HEK293T (cell line): Measurements from ENCODE around the gene ANO10.

Experiments
- CTCF ChIA-PET: fragments of 350-600 bp; formaldehyde crosslinking; extraction: SDS; loops from one replicate; lab custom pipeline; 2021; ENCODE audit warnings: antibody characterized with exemption, inconsistent platforms; lab: Yijun Ruan, JAX
- POLR2A ChIA-PET: fragments of 350-600 bp; formaldehyde crosslinking; extraction: SDS; loops from one replicate; lab custom pipeline; 2020; ENCODE audit warnings: antibody characterized with exemption, inconsistent platforms; lab: Yijun Ruan, JAX
- DNase-seq: peaks from one replicate; pipeline ENCODE4 v3.0.0; 2012; ENCODE audit warnings: mixed read lengths; ENCODE audit errors: extremely low spot score
- ARNT ChIP-seq: fragments of 450-650 bp; IDR thresholded peaks from 2 replicates; pipeline ENCODE4 v1.6.1; 2017; ENCODE audit warnings: mild to moderate bottlenecking
- BHLHE40 ChIP-seq: fragments of 450-650 bp; IDR thresholded peaks from 2 replicates; pipeline ENCODE4 v1.6.1; 2016; ENCODE audit warnings: mild to moderate bottlenecking, moderate library complexity, borderline replicate concordance
- CTBP1 ChIP-seq: fragments of 450-650 bp; IDR thresholded peaks from 2 replicates; pipeline ENCODE4 v1.6.1; 2016; ENCODE audit warnings: borderline replicate concordance
- ELF4 ChIP-seq: fragments of 450-650 bp; IDR thresholded peaks from 2 replicates; pipeline ENCODE4 v1.6.1; 2017; ENCODE audit warnings: antibody characterized with exemption
- FOXA1 ChIP-seq: fragments of 450-650 bp; IDR thresholded peaks from 2 replicates; pipeline ENCODE4 v1.6.1; 2016; ENCODE audit warnings: mild to moderate bottlenecking
- FOXK2 ChIP-seq: fragments of 450-650 bp; IDR thresholded peaks from 2 replicates; pipeline ENCODE4 v1.6.1; 2016; ENCODE audit warnings: mild to moderate bottlenecking
- FOXM1 ChIP-seq: fragments of 450-650 bp; IDR thresholded peaks from 2 replicates; pipeline ENCODE4 v1.6.1; 2017; ENCODE audit warnings: mild to moderate bottlenecking, borderline replicate concordance
- HDGF ChIP-seq: fragments of 450-650 bp; IDR thresholded peaks from 2 replicates; pipeline ENCODE4 v1.6.1; 2017; ENCODE audit warnings: antibody characterized with exemption, borderline replicate concordance
- L3MBTL2 ChIP-seq: fragments of 450-650 bp; conservative IDR thresholded peaks from 2 replicates; pipeline ENCODE4 v1.6.1; 2016; ENCODE audit warnings: mild to moderate bottlenecking
- LEF1 ChIP-seq: fragments of 450-650 bp; IDR thresholded peaks from 2 replicates; pipeline ENCODE4 v1.6.1; 2017; ENCODE audit warnings: mild to moderate bottlenecking, borderline replicate concordance
- NFRKB ChIP-seq: fragments of 450-650 bp; IDR thresholded peaks from 2 replicates; pipeline ENCODE4 v1.6.1; 2016; ENCODE audit warnings: mild to moderate bottlenecking, moderate library complexity
- SP1 ChIP-seq: fragments of 450-650 bp; IDR thresholded peaks from 2 replicates; pipeline ENCODE4 v1.6.1; 2017
- SUZ12 ChIP-seq: fragments of 450-650 bp; IDR thresholded peaks from 2 replicates; pipeline ENCODE4 v1.6.1; 2016; ENCODE audit warnings: mild to moderate bottlenecking
- TARDBP ChIP-seq: fragments of 450-650 bp; IDR thresholded peaks from 2 replicates; pipeline ENCODE4 v1.6.1; 2016
- ZNF384 ChIP-seq: fragments of 450-650 bp; IDR thresholded peaks from 2 replicates; pipeline ENCODE4 v1.6.1; 2016
- TF ChIP-seq, protein P1 (sequence below): fragments of 450-650 bp; IDR thresholded peaks from 2 replicates; pipeline ENCODE4 v1.6.1; 2016

Gene ANO10

DNA sequence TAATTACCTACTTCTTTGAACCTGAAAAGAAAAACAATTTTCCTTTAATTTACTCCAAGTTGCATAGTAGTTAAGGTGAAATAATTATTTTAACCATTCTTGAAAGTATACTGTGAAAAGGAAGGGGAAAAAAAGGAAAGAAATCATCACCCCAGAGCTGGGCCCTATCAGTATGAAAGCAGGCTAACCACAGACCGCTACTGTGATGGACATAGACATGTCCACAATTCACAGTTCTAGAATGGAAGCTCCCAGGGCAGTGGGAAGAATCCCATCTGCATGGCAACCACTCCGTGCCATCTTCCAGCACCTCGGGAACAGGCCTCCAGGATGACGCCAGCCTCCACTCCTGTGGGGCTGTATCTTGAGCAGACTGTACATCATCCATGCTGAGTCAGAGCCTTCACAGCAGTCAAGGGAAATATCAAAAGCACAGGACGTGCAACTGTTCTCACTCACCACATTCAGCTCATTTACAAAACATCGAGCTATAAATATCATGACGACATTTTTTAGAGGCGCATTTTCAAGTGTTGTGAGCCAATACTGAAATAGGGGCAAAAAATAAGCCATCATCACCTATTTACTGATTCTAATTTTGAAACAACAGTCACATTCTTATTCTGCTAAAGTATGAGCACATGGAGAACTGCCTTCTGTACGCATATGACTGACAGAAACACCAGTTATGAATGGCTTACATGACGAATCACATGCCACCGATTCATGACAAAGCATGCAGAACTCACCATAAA is 215.7 kb downstream of the ANO10 start:
- no peak for TF ChIP-seq CTBP1
- no peak for TF ChIP-seq L3MBTL2
- TF ChIP-seq ARNT: no peak
- no peak for TF ChIP-seq TARDBP
- no peak for TF ChIP-seq FOXA1
- TF ChIP-seq FOXM1: no peak
- no peak for DNase-seq
- CTCF ChIA-PET: no interaction called here
- POLR2A ChIA-PET: no interaction called here

DNA sequence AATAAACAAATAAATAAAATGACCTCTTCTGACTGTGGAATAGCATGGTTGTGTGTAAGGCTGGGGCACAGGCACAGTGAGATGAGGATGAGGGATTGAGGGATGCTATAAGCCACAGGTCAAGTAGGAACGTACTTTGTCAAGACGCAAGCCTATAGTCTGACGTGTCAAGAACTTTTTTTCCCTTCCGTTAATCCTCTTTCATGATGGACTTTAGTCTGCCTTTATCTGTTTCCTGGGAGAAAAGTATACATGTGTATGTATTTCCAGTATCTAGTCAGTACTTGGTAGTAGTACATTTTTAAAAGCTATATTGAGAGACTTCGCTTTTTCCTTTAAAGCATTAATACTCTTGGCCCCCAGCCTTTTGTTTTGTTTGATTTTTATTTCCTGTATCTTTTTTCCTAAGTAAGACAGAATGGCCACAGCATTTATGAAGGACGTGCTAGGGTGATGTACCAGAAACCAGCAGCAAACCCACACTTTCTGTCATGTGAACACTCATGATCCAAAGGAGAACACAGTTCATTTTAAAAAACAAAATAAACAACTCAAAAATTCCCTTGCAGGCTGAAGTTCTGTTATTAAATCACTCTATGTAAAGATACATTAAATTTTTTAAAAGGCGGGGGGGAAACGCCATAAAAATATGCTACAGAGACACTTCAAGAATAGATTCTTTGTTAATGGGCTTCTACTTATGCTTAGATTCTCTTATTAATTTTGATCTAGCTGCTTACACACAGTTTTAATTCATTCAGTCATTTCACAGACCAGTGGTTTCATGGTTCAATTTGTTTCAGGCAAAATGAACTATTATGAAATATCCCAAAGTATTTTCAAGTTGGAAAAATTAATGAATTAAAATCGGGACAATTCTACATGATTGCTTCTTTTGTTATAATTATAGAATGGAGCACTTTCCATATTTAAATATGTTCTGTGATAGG is 220.8 kb downstream of the ANO10 start:
- POLR2A ChIA-PET: no interaction called here
- CTCF ChIA-PET: no interaction called here

DNA sequence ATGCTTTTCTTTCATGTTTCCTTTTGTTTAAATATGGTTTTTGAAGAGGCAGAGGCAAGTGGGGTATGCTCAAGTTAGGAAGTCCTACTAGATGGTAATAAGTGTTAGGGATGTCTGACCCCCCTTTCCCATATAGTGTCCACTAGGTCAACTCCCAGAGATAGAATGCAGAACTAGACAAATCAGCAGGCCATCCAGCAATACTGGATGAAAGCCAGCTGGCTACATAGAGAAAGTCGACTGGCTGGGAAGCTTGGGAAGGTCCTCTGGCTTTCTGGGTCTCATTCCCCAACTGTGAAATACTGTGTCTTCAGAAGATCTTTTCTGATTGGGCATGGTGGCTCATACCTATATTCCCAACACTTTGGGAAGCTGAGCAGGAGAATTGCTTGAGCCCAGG is 221.6 kb downstream of the ANO10 start:
- TF ChIP-seq L3MBTL2: no peak
- no peak for TF ChIP-seq CTBP1
- no peak for TF ChIP-seq ZNF384
- no peak for TF ChIP-seq NFRKB
- TF ChIP-seq FOXA1: no peak
- TF ChIP-seq FOXM1: no peak
- TF ChIP-seq LEF1: no peak
- no peak for TF ChIP-seq FOXK2
- no peak for TF ChIP-seq ARNT
- TF ChIP-seq TARDBP: no peak
- no peak for TF ChIP-seq SUZ12
- no peak for TF ChIP-seq SP1
- no peak for TF ChIP-seq ELF4
- no peak for TF ChIP-seq BHLHE40
- TF ChIP-seq HDGF: no peak
- TF ChIP-seq, protein P1, sequence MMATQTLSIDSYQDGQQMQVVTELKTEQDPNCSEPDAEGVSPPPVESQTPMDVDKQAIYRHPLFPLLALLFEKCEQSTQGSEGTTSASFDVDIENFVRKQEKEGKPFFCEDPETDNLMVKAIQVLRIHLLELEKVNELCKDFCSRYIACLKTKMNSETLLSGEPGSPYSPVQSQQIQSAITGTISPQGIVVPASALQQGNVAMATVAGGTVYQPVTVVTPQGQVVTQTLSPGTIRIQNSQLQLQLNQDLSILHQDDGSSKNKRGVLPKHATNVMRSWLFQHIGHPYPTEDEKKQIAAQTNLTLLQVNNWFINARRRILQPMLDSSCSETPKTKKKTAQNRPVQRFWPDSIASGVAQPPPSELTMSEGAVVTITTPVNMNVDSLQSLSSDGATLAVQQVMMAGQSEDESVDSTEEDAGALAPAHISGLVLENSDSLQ: no peak
- POLR2A ChIA-PET: no interaction called here
- DNase-seq: no peak
- CTCF ChIA-PET: no interaction called here

More for the DNA sequence above, 220.8 kb downstream of the ANO10 start:
- TF ChIP-seq LEF1 (no peak), ZNF384 (no peak), FOXK2 (no peak), ELF4 (no peak), TARDBP (no peak), FOXA1 (no peak), SP1 (no peak), CTBP1 (no peak), FOXM1 (no peak), SUZ12 (no peak), L3MBTL2 (no peak), ARNT (no peak), BHLHE40 (no peak), HDGF (no peak), NFRKB (no peak)
- TF ChIP-seq, protein P1: no peak
- DNase-seq: no peak

DNA sequence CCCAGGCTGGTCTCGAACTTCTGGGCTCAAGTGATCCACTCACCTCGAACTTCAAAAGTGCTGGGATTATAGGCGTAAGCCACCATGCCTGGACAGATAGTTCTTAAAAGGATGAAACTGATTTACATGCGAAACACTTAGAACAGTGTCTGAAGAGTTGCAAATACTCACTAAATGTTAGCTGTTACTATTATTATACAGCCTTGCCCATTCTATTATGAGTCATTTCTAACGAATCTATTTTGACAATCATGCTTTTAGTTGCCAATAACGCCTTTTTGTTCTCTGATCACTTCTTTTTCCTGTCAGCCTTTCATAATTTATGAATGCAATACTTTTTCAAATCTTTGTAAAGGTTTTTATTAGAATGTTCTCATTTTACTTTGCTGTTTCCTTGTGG is 222.8 kb downstream of the ANO10 start:
- ChIA-PET CTCF (no interaction called here), POLR2A (no interaction called here)
- DNase-seq: no peak
- TF ChIP-seq, protein P1: no peak
- TF ChIP-seq ZNF384: no peak
- no peak for TF ChIP-seq FOXM1
- no peak for TF ChIP-seq CTBP1

DNA sequence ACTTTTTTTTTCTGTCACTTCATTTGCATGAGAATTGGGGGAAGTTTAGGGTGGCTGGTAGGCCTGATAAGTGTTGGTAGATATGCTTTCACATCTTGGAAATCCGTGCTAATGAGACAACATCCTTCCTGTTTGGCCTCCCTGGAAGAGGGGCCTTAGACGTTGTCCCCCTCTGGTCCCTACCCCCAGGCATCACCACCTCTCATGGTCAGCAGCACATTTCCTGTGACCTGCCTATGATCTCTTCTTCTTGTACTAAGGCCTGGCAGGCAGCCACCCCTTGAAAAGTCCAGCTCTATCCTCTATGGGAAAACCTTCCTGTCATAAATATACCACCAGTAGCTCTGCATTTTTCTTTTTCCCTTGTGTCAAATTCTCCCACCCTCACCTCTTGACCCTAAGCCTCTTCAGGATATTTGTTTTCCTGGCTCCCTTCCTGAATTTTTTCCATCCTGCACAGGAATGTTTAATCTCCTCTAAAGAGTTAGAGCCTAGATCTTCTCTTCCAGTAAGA is 227.7 kb downstream of the ANO10 start:
- POLR2A ChIA-PET: no interaction called here
- DNase-seq: no peak
- CTCF ChIA-PET: no interaction called here
- no peak for TF ChIP-seq L3MBTL2
- TF ChIP-seq HDGF: no peak

DNA sequence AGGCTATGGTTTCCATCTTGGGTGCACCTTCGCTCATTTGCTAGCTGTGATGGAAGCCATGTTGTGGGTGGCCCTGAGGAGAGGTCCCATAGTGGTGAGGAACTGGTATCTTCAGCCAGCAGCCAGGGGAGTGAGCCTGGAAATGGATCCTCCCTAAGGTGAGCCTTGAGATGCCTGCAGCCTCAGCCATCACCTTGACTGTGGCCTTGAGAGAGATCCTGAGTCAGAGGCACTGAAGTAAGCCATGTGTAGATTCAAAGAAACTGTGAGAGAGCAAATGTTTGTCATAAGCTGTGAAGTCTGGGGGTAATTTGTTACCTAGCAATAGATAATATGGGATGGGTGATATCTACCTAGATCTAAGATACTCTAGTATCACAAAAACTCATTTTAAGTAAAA is 230.2 kb downstream of the ANO10 start:
- ChIA-PET CTCF (no interaction called here), POLR2A (no interaction called here)
- TF ChIP-seq CTBP1 (no peak), FOXM1 (no peak), FOXA1 (no peak), ELF4 (no peak), BHLHE40 (no peak), ZNF384 (no peak), HDGF (no peak), LEF1 (no peak), FOXK2 (no peak), SP1 (no peak)
- TF ChIP-seq, protein P1: no peak
- no peak for DNase-seq
